H1 (cell line): ENCODE measurements around the gene BBIP1. TPM values are rescaled to one million over a fixed set of nuclear protein-coding genes. Genes with fewer than 3 reads are reported as not detected.

Source experiments
- CTCF ChIA-PET: fragments of 300-600 bp; sonication (Branson Sonifier 250); formaldehyde crosslinking; loops from one replicate; lab custom pipeline; 2021; ENCODE audit not compliant: partially characterized antibody; lab: Charles Lee
- POLR2A ChIA-PET: fragments of 300-600 bp; sonication (Branson Sonifier 250); formaldehyde crosslinking; loops from one replicate; lab custom pipeline; 2021; ENCODE audit warnings: inconsistent platforms; ENCODE audit not compliant: partially characterized antibody; lab: Charles Lee
- DNase-seq, 2 experiments: peaks; one replicate each; pipeline versions ENCODE4 v3.0.0 to v3.0.0-alpha.2; 2010 to 2022; ENCODE audit warnings: low spot score in 2 of 2, low read depth in 1 of 2, mixed read lengths in 1 of 2
- FAIRE-seq: peaks from 2 replicates; lab custom pipeline; 2011; peaks lifted over from hg19 to GRCh38; lab: Jason Lieb, UNC
- H2AFZ ChIP-seq: 2 replicates; pipeline ENCODE4 v1.8.1; 2012; ENCODE audit warnings: low read length, inconsistent platforms
- H2AK5ac ChIP-seq: 2 replicates; pipeline ENCODE4 v1.6.1; 2013; ENCODE audit warnings: low read depth, low read length
- H2BK120ac ChIP-seq: replicated peaks from 2 replicates; pipeline ENCODE3; 2013; ENCODE audit warnings: low read depth, low read length, inconsistent platforms
- H2BK12ac ChIP-seq: 2 replicates; pipeline ENCODE4 v1.6.1; 2013; ENCODE audit warnings: low read depth, low read length
- H2BK15ac ChIP-seq: 2 replicates; pipeline ENCODE4 v1.6.1; 2013; ENCODE audit warnings: low read length
- H2BK20ac ChIP-seq: 2 replicates; pipeline ENCODE4 v1.6.1; 2013; ENCODE audit warnings: low read length
- H2BK5ac ChIP-seq: 2 replicates; pipeline ENCODE4 v1.6.1; 2013; ENCODE audit warnings: low read depth, low read length
- H3K14ac ChIP-seq: 2 replicates; pipeline ENCODE4 v1.6.1; 2013; ENCODE audit warnings: inconsistent platforms; ENCODE audit not compliant: insufficient read length
- H3K18ac ChIP-seq: 2 replicates; pipeline ENCODE4 v1.6.1; 2013; ENCODE audit warnings: low read length; ENCODE audit errors: extremely low read depth
- H3K23ac ChIP-seq: 2 replicates; pipeline ENCODE4 v1.6.1; 2013; ENCODE audit warnings: inconsistent platforms; ENCODE audit not compliant: insufficient read length
- H3K23me2 ChIP-seq: 2 replicates; pipeline ENCODE4 v1.6.1; 2013; ENCODE audit warnings: low read depth, low read length
- H3K27ac ChIP-seq: 2 replicates; pipeline ENCODE4 v1.6.1; 2011; ENCODE audit warnings: low read depth, low read length, inconsistent platforms
- H3K27me3 ChIP-seq, 4 experiments: replicated peaks in 1 of 4; 1 replicate in 1 of 4; 2 replicates in 3 of 4; pipeline versions ENCODE4 v1.6.1 to v1.8.1; 2011 to 2013; ENCODE audit warnings: low read length in 3 of 4, mild to moderate bottlenecking in 3 of 4, inconsistent platforms in 2 of 4, mixed read lengths in 2 of 4, moderate library complexity in 1 of 4; ENCODE audit not compliant: control insufficient read depth in 3 of 4, insufficient read depth in 3 of 4; ENCODE audit errors: extremely low read depth in 1 of 4
- H3K36me3 ChIP-seq, 4 experiments: 2 replicates each; pipeline versions ENCODE4 v1.6.1 to v1.8.1; 2011 to 2013; ENCODE audit warnings: mild to moderate bottlenecking in 4 of 4, low read length in 3 of 4, moderate library complexity in 2 of 4, control low read depth in 1 of 4, inconsistent platforms in 1 of 4; ENCODE audit not compliant: insufficient read depth in 4 of 4, control insufficient read depth in 2 of 4
- H3K4ac ChIP-seq: replicated peaks from 2 replicates; pipeline ENCODE3; 2013; ENCODE audit warnings: low read length, low read depth, mixed read lengths, inconsistent platforms; ENCODE audit not compliant: insufficient read length
- H3K4me1 ChIP-seq, 4 experiments: replicated peaks in 1 of 4; 1 replicate in 1 of 4; 2 replicates in 3 of 4; pipeline versions ENCODE4 v1.6.1 to v1.8.1; 2011 to 2013; ENCODE audit warnings: low read length in 3 of 4, inconsistent platforms in 2 of 4, mixed read lengths in 1 of 4; ENCODE audit not compliant: insufficient read depth in 4 of 4, control insufficient read depth in 3 of 4
- H3K4me2 ChIP-seq, 2 experiments: 2 replicates each; pipeline versions ENCODE4 v1.6.1 to v1.8.1; 2011 to 2013; ENCODE audit warnings: low read depth in 2 of 2, low read length in 2 of 2, control low read depth in 1 of 2, inconsistent platforms in 1 of 2, mild to moderate bottlenecking in 1 of 2; ENCODE audit not compliant: insufficient read depth in 1 of 2
- H3K4me3 ChIP-seq, 4 experiments: fragments of 200-600, 300-600 bp in 1 of 4; sonication (generic), shearing (Covaris generic), sonication (Bioruptor Twin) in 1 of 4; 2 replicates each; pipeline versions ENCODE4 v1.5.1 to v1.8.1; 2011 to 2016; ENCODE audit warnings: low read length in 4 of 4, low read depth in 3 of 4, control low read depth in 2 of 4, inconsistent platforms in 2 of 4, mild to moderate bottlenecking in 2 of 4, mixed read lengths in 1 of 4, moderate library complexity in 1 of 4; ENCODE audit not compliant: insufficient read depth in 2 of 4; ENCODE audit errors: extremely low read depth in 1 of 4
- H3K56ac ChIP-seq: replicated peaks from 2 replicates; pipeline ENCODE3; 2013; ENCODE audit warnings: low read depth, mild to moderate bottlenecking, mixed read lengths, low read length, inconsistent platforms; ENCODE audit not compliant: insufficient read length
- H3K79me1 ChIP-seq: 2 replicates; pipeline ENCODE4 v1.6.1; 2013; ENCODE audit warnings: low read depth, low read length, control low read depth
- H3K79me2 ChIP-seq, 2 experiments: 2 replicates each; pipeline versions ENCODE4 v1.6.1 to v1.8.1; 2012 to 2013; ENCODE audit warnings: low read length in 2 of 2, mild to moderate bottlenecking in 2 of 2, inconsistent platforms in 1 of 2; ENCODE audit not compliant: insufficient read depth in 2 of 2, control insufficient read depth in 1 of 2
- H3K9ac ChIP-seq, 4 experiments: replicated peaks in 1 of 4; 1 replicate in 1 of 4; 2 replicates in 3 of 4; pipeline versions ENCODE4 v1.6.1 to v1.8.1; 2011 to 2013; ENCODE audit warnings: low read depth in 3 of 4, low read length in 3 of 4, control low read depth in 2 of 4, mild to moderate bottlenecking in 2 of 4, moderate library complexity in 2 of 4, inconsistent platforms in 1 of 4; ENCODE audit errors: extremely low read depth in 1 of 4
- H3K9me3 ChIP-seq, 2 experiments: 2 replicates each; pipeline versions ENCODE4 v1.6.1 to v1.8.1; 2012 to 2013; ENCODE audit warnings: mild to moderate bottlenecking in 2 of 2, moderate library complexity in 2 of 2, control low read depth in 1 of 2, inconsistent platforms in 1 of 2, low read depth in 1 of 2, low read length in 1 of 2, mixed read lengths in 1 of 2; ENCODE audit not compliant: insufficient read depth in 2 of 2
- H4K20me1 ChIP-seq, 2 experiments: replicated peaks in 1 of 2; 2 replicates each; pipeline versions ENCODE3 to v1.8.1; 2011 to 2013; ENCODE audit warnings: inconsistent platforms in 2 of 2, low read length in 2 of 2, mild to moderate bottlenecking in 1 of 2; ENCODE audit not compliant: insufficient read depth in 2 of 2, control insufficient read depth in 1 of 2
- H4K5ac ChIP-seq: 2 replicates; pipeline ENCODE4 v1.6.1; 2013; ENCODE audit warnings: low read length, low read depth, mixed read lengths, inconsistent platforms; ENCODE audit not compliant: insufficient read length
- H4K8ac ChIP-seq: 2 replicates; pipeline ENCODE4 v1.8.0; 2013; ENCODE audit warnings: mild to moderate bottlenecking, moderate library complexity, low read length, inconsistent platforms; ENCODE audit not compliant: insufficient read depth; ENCODE audit errors: extremely low read depth
- H4K91ac ChIP-seq: replicated peaks from 2 replicates; pipeline ENCODE3; 2013; ENCODE audit warnings: low read length, mixed read lengths, inconsistent platforms; ENCODE audit not compliant: insufficient read length
- WGBS, 2 experiments: shearing (Covaris generic) in 1 of 2; methylation state at CpG; one replicate each; pipeline versions ENCODE4 v1.1.6 to v1.1.7; 2013 to 2015; ENCODE audit warnings: low lambda C conversion rate in 2 of 2, mixed read lengths in 2 of 2, inconsistent platforms in 1 of 2, low coverage in 1 of 2, missing lambda C conversion rate in 1 of 2; ENCODE audit not compliant: insufficient replicate concordance in 2 of 2, insufficient coverage in 1 of 2, insufficient read length in 1 of 2; ENCODE audit errors: extremely low coverage in 1 of 2, missing lambda C conversion rate in 1 of 2; 5-methylcytosine and 5-hydroxymethylcytosine counted together
- polyA plus RNA-seq, 7 experiments: library from polyadenylated mRNA; depleted of rRNA in 3 of 7; stranded (reverse) in 5 of 7; unstranded in 2 of 7; fragments of >200 nt in 5 of 7; fragments of 200-250 nt in 2 of 7; gene quantifications; 1 replicate in 5 of 7; 2 replicates in 1 of 7; 4 replicates in 1 of 7; pipeline versions ENCODE4 v1.2.1 to v1.2.3, GENCODE V29; 2011 to 2013; ENCODE audit warnings: missing spikeins in 2 of 7, mixed read lengths in 2 of 7
- total RNA-seq: library from RNA; stranded (reverse); fragmentation: NEBNext Ultra II Directional; extraction: Animal tissue kit (Norgen Biotek cat#: 25700); gene quantifications from 2 replicates; pipeline ENCODE4 v1.2.1, GENCODE V29; 2021

BBIP1 gene
- total and polyA plus RNA-seq, 2 of the 8 experiments (the other 6 are each of a cell fraction or from before 2014, with no cell fraction given), result 8.8 to 19.6 TPM

- no peak overlapping the region for H3K9ac ChIP-seq
- no peak overlapping the region for H3K4me2 ChIP-seq
- no peaks in the 10 kb centered on the region for H3K9me3 ChIP-seq
- no peak overlapping the region for H2BK5ac ChIP-seq
- H4K5ac ChIP-seq, result no peak overlapping the region
- FAIRE-seq (no peak), DNase-seq (no peak)
- H2BK12ac ChIP-seq, result no peak overlapping the region
- no peaks in the 10 kb centered on the region; the same call in 1 of the 2 replicates for H3K23me2 ChIP-seq
- H4K8ac ChIP-seq, result no peak overlapping the region
- no peak overlapping the region for H3K23ac ChIP-seq
- ChIA-PET CTCF (interaction anchor here (0.9 to 1.1 kb wide), 2 partner anchors 11 to 68 kb away, joined by 3 read pairs; no protein-coding TSS in a partner anchor), POLR2A (no interaction called here)
- H3K56ac ChIP-seq, result no peak overlapping the region
- H3K27me3 ChIP-seq, result no peaks in the 10 kb centered on the region
- H4K20me1 ChIP-seq, result no peaks in the 10 kb centered on the region
- no peak overlapping the region for H3K27ac ChIP-seq
- H3K4me1 ChIP-seq, result peaks cover 0 to 4% (median 0%) of the 10 kb centered on the region in 4 experiments; a peak in 2 of 7 replicates
- H2BK120ac ChIP-seq, result no peak overlapping the region
- WGBS, 2 experiments, result 91% methylated on average over 6 of the region's 6 CpGs; no CpG with 5 or more reads in 1 of the 2 experiments
- no peak overlapping the region for H4K91ac ChIP-seq
- H3K14ac ChIP-seq, result no peak overlapping the region
- no peak overlapping the region for H3K18ac ChIP-seq
- H3K4ac ChIP-seq, result no peak overlapping the region
- no peak overlapping the region for H2BK20ac ChIP-seq
- no peak overlapping the region for H2AFZ ChIP-seq
- H3K79me1 ChIP-seq, result no peaks in the 10 kb centered on the region
- no peak overlapping the region for H3K4me3 ChIP-seq
- no peaks in the 10 kb centered on the region for H3K79me2 ChIP-seq
- no peak overlapping the region for H2BK15ac ChIP-seq
- no peaks in the 10 kb centered on the region; a peak in 1 of 8 replicates for H3K36me3 ChIP-seq
- H2AK5ac ChIP-seq, result no peak overlapping the region
Measured at GRCh38 chr10:110862961-110863360, 56.0 kb downstream of the BBIP1 start.
